ENCODE data around the gene TRIM17. TPM values are rescaled to one million over a fixed set of nuclear protein-coding genes. Genes with fewer than 3 reads are reported as not detected.

The TRIM17 gene
- total and polyA plus RNA-seq, 2 of the 8 experiments (the other 6 are each of a cell fraction or from before 2014, with no cell fraction given), result 1.1 to 2.2 TPM

- no peak for TF ChIP-seq CHD7 (IDR thresholded peaks at IDR 0.05; ENCODE audit: insufficient replicate concordance, low read length)
- TF ChIP-seq POLR2A (IDR thresholded peaks at IDR 0.05; ENCODE audit: control extremely low read depth in 1 of 2, low read depth in 2 of 2, low read length in 2 of 2), result no peak
- no peak for TF ChIP-seq CREB1 (IDR thresholded peaks at IDR 0.05)
- TF ChIP-seq NRF1 (IDR thresholded peaks at IDR 0.05; ENCODE audit: low read depth, low read length), result no peak
- TF ChIP-seq BACH1 (IDR thresholded peaks at IDR 0.05; ENCODE audit: low read length), result no peak
- TF ChIP-seq SUZ12 (IDR thresholded peaks at IDR 0.05; ENCODE audit: low read length), result no peak
- TF ChIP-seq POLR2AphosphoS5 (IDR thresholded peaks at IDR 0.05; ENCODE audit: low read depth, low read length), result no peak
- no peak for TF ChIP-seq CBX8 (IDR thresholded peaks at IDR 0.05; ENCODE audit: borderline replicate concordance, low read depth, low read length)
Measured at GRCh38 chr1:228426518-228427175, 10.0 kb upstream of the TRIM17 start (continued).
